ENCODE results near the gene HOMEZ. TPM values are rescaled to one million over a fixed set of nuclear protein-coding genes. Genes with fewer than 3 reads are reported as not detected.

HOMEZ gene
- total and polyA plus RNA-seq, 2 experiments from 2014 or later, result 5.3 to 7.9 TPM

GRCh38 chr14:23307146-23307530 is 21.2 kb upstream of the HOMEZ start:
- peak overlapping the region; percentile 96 for H3K27ac Mint-ChIP-seq
- no peaks in the 10 kb centered on the region; the same call in 1 of the 2 replicates for H3K36me3 ChIP-seq (ENCODE audit: insufficient read depth)
- peak overlapping the region; percentile 85 for H3K4me3 ChIP-seq
- peaks cover 20% of the 10 kb centered on the region; the same call in 2 of the 3 replicates for H3K36me3 Mint-ChIP-seq (ENCODE audit: low read depth)
- no peaks in the 10 kb centered on the region for H3K9me2 ChIP-seq (ENCODE audit: insufficient read depth)
- H3K4me1 ChIP-seq (ENCODE audit: insufficient read depth), result peaks cover 15% of the 10 kb centered on the region
- peaks cover 12% of the 10 kb centered on the region for H3F3A ChIP-seq (replicated peaks; ENCODE audit: low read depth)
- peaks cover 27% of the 10 kb centered on the region for H3K27me3 ChIP-seq (ENCODE audit: insufficient read depth)
- H3K9me3 Mint-ChIP-seq, result no peaks in the 10 kb centered on the region; the same call in 2 of the 3 replicates
- H3K79me2 ChIP-seq (replicated peaks; ENCODE audit: insufficient read depth), result peaks cover 11% of the 10 kb centered on the region; the same call in 1 of the 2 replicates
- H3K27me3 Mint-ChIP-seq (ENCODE audit: insufficient read depth, low read depth, poor library complexity), result peaks cover 18% of the 10 kb centered on the region
- H3K4me1 Mint-ChIP-seq, result peaks cover 26% of the 10 kb centered on the region
- peak overlapping the region; percentile 45; the same call in 1 of the 2 replicates for H2AFZ ChIP-seq
- H3K27ac ChIP-seq (ENCODE audit: low read depth), result peak overlapping the region; percentile 82
- no peak for TF ChIP-seq POLR2AphosphoS5 (IDR thresholded peaks at IDR 0.05; ENCODE audit: low read depth)
- no peak for TF ChIP-seq EZH2phosphoT487 (IDR thresholded peaks at IDR 0.05; ENCODE audit: unreplicated experiment)
- no peak for TF ChIP-seq NANOG (IDR thresholded peaks at IDR 0.05; ENCODE audit: borderline replicate concordance)
- no peak for TF ChIP-seq JUNB (IDR thresholded peaks at IDR 0.05; ENCODE audit: unreplicated experiment)
- no peak for TF ChIP-seq CREB1 (CRISPR knock-in tag; IDR thresholded peaks at IDR 0.05; ENCODE audit: low read depth)
- TF ChIP-seq STAT1 (IDR thresholded peaks at IDR 0.05; ENCODE audit: unreplicated experiment), result no peak
- TF ChIP-seq ZNF462 (CRISPR knock-in tag; IDR thresholded peaks at IDR 0.05), result no peak
- TF ChIP-seq EZH2 (IDR thresholded peaks at IDR 0.05; ENCODE audit: low read depth, unreplicated experiment), result no peak
- no peak for TF ChIP-seq REST (IDR thresholded peaks at IDR 0.05; ENCODE audit: unreplicated experiment)
- TF ChIP-seq ZNF331 (CRISPR knock-in tag; IDR thresholded peaks at IDR 0.05; ENCODE audit: low read depth), result no peak
- TF ChIP-seq ETS1 (IDR thresholded peaks at IDR 0.05), result no peak
- no peak for TF ChIP-seq CTCF (conservative IDR thresholded peaks at IDR 0.05; ENCODE audit: low read depth in 2 of 2)
- no peak for TF ChIP-seq ZNF114 (CRISPR knock-in tag; IDR thresholded peaks at IDR 0.05)
- H3K4me3 Mint-ChIP-seq, result peak overlapping the region; percentile 94
- no peaks in the 10 kb centered on the region; the same call in 1 of the 2 replicates for H4K20me1 ChIP-seq (replicated peaks; ENCODE audit: insufficient read depth)
- no peak for DNase-seq (ENCODE audit: low spot score)
- no peak for ATAC-seq
- H3K4me2 ChIP-seq, result peak overlapping the region; percentile 96
